Measurements from ENCODE around the gene ASB2.

Gene ASB2

DNA sequence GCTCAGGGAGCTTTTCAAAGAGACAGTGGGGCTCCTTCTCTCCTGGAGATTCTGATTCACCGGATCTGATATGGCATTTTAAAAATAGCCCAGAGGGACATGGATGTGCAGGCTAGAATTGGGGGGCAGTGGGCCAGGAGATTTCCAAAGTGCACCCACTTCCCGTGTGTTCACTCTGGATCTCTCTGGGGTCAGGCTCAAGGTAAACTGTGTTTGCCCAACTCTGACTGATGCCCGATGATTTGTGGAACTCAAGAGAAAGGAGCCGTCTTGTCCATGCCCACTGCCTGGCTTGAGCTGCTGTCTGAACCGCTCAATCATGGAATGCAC is 31.3 kb downstream of the ASB2 start:
- no peak for DNase-seq

DNA sequence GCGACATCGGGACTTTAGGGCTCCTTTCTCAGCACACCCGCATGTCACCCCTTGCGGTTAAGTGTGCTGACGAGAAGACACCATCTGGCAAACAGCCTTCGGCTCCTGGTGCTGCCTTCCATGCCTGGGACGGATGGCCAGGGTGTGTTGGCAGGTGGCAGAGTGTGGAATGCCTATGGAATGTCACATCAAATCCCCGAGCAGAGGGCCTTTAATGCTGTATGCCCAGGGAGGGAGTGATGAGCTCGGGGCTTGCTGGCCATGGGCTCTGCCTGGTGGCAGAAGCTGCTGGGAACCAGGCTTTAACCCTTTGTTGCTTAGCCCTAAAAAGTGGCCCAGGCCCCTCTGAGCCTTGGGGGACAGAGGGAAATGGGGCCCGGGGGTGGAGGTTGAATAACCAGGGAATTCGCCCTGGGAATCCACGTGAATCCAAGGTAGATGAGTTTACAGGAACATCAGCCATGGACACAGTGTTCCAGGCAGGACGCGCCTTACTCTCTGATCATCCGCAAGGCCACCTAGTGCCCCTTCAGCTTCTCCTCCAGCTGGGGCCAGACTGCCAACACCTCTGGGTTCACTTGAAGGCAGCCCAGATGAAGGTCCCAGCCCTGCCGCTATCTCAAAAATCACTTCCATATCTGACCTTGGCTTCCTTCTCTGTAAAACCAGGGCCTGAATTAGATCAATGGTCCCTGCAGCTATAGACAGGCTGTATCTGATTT is 31.9 kb downstream of the ASB2 start:
- DNase-seq, result no peak

DNA sequence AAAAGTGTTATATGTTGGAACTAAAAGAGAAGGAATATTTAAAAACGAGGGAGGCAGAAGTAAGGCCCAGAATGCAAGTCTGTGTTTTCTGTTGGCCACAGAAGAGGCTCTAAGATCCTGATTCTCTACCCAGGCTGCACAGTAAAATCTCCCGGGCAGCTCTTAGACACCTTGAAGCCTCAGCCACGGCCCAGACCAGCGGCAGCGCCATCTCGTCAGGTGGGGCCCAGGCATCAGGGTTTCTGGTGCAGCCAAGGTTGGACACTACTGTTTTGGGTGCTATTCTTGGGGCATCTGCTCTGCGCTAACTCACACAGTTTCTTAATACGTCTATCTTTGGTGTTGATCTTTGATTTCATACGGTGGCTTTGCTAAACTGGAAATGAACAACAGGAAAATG is 32.4 kb downstream of the ASB2 start:
- DNase-seq, result no peak

DNA sequence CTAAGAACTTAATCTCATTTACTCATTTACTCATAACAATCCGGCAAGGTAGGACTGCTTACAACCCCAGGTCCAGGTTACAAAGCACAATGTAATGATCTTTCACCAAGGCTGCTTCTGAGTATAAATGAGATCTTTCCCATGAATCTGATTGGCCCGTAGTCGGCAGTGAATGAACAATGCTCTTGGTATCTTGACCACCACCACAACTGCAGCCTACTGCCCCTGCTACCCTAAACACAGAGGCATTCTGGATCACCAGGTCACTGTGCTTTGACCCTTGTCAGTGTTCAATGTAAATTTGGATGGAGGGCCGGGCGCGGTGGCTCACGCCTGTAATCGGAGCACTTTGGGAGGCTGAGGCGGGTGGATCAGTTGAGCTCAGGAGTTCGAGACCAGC is 33.3 kb downstream of the ASB2 start:
- no peak for DNase-seq

DNA sequence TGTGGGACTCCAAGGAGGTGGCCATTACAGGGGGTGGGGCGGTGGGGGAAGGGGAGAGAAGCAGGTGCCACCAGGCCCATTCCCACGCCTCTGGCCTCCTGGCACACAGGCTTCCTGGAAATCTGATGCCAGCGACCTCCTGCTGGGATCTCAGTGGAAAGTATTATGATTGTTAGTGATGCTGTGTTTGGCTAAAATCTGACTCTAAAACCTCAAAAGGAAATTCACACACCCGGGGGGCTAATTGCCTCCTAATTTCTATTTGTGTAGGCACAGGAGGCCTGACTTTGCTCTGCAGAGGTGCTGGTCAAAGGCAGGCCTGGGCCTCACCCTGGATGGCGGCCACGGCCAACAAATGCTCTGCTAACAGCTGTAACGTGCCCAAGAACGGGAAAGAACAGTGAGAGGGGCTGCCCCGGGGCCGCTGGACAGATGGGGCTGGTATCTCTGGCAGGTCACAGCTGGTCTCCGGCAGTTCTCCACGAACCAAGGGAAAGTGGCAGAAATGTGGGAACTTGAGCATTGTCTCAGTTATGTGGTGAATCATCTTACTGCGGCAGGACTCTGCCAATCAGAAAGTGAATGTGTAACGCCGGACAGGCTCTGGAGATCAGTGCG is 35.0 kb downstream of the ASB2 start:
- no peak for DNase-seq

DNA sequence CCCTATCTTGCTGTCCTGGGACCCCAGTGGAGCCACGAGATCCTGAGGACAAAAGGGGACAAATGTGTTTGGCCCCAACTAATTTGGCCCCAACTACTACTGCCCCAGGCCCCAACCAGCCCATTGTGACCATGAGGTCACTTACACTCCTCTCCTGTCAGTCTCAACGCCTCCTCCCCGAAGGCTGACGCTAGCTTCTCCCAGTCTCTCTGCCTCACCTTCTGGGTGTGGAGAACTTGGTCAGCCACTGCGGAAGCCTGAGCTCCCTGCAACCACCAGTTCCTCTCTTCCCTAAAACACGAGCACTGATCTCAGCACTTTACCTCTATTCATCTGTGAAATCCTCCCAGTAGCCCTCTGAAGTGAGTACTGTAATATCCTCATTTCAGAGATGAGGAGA is 35.9 kb downstream of the ASB2 start:
- DNase-seq, result no peak

DNA sequence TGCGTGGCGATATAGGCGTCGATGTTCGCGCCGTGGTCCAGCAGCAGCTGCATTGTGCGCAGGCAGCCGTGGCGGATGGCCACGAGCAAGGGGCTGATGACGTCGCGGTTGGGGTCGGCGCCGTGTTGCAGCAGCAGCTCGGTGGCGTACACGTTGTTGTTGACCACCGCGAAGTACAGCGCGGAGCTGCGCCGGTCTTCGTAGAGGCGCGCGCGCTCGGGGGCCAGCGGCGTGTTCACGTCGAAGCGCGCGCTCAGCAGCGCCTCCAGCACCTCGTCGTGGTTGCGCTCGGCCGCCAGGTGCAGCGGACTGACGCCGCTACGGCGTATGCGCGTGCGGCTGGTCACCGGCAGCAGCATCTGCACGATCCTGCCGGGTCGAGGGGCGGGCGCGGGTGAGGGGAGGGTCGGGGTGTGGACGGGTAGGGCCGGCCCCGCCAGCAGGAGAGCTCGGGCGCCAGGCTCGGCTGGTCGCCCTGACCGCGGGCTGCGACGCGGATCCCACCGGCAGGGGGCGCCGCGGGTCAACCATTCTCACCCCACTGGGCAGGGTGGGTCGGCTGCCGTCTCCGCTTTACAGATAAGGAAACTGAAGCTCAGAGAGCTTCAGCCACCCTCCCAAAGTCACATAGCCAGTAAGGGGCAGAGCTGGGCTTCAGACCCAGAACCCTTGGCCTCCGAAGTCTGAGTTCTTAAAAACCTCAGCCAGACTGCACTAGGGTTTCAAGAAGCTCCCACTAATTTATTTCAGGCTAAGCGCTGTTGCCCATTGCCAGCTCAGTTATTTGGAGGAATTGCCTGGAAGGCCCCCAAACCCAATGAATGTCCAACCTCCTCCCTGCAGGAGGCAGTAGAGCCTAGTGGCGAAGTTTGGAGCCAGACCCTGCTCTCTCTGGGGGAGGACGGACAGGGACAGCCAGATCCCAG is 36.8 kb downstream of the ASB2 start:
- DNase-seq, result peak; percentile 66 to 76

DNA sequence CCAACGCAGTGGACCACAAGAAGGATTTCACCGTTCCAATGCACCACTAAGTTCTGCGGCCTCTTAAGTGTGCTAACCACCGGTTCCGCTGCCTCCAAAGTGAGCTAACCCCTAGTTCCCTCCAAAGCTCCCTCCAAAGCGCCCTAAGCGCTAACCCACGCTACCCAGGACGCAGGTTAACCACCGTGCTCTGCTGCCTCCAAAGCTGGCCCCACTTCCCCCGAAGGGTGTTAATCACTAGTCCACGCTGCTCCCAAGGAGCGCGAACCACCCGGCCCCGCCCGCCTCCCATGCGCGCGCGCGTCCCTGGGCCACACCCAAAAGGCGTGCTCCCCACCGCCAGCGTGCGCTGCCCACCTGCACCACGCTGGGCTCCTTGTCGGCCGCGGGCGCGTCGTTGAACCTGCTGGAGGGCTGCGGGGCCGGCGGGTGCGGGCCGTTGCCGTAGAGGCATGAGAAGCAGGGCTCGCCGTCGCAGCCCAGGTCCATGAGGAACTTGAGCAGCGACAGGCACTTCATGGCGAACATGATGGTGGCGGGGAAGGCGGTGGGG is 37.5 kb downstream of the ASB2 start:
- DNase-seq, result no peak

DNA sequence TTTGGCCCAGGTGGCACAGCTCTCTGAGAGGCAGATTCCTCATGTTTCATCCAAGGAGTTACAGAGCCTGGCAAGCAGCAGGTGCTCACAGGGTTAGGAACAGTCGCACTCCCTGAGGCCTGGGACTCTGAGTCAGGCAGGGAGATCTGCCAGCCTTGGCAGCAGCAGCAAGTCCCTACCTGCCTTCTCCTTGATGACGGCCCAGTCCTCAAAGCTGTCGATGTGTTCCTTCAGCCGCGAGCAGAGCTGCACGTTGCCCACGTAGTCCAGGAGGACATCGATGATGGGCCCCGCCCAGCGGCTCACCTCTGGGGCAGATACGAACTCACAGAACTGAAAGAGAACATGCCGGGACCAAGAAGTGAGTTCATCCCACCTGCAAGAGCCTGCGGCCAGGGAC is 38.9 kb downstream of the ASB2 start:
- DNase-seq, result no peak

DNA sequence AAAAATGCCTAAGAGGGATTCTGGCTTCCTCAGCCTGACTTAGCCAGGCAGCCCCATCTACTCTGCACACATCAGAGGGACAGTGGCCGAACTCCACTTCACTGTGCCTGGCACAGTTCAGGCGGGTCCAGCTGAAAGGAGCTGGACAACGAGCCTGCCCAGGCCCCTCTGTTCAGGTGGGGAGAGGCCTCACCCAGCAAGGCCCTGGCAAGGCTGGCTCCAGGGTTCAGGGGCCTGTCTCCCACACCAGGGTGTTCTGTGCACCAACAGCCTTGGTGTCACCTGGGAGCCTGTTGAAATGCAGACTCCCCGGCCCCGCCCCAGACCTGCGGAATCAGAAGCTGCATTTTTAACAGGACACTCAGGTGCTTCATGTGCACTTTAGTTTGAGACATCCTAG is 39.4 kb downstream of the ASB2 start:
- DNase-seq, result no peak

DNA sequence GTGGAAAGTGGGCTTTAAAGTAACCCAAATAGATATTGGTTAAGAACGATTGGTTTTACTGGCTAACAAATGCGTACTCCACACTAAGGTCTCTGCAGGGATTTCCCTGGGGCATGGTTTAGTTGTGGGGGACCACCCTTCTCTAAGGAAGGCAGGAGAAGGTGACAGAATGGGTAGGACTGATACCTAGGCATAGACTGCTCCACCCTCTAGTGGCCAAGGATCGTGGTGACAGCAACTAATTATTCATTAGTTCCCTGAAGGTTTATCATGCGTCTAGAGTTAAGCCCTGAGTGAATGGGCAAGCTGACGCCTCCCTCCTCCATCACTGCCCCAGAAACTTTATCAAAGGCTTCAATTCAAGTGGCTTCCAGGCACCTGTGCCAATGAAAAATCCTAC is 40.1 kb downstream of the ASB2 start:
- no peak for DNase-seq

DNA sequence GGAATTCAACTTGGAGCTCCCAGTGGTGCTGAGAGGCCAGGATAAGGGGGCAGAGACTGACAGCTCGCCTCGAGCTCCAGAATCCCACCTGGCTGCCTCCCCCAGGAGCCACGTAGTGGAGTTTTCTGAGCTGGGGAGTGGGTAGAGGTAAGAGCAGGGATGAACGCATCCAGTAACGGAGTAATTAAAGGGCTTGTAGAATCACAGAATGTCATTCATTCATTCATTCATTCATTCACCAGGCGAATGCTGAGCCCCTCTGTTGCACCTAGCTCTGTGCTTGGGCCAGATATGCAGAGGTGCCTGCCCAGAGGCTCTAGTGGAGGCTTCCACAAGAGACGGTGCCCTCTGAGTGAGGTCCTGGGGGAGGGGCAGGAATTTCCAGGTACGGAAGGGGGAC is 41.2 kb downstream of the ASB2 start:
- no peak for DNase-seq

DNA sequence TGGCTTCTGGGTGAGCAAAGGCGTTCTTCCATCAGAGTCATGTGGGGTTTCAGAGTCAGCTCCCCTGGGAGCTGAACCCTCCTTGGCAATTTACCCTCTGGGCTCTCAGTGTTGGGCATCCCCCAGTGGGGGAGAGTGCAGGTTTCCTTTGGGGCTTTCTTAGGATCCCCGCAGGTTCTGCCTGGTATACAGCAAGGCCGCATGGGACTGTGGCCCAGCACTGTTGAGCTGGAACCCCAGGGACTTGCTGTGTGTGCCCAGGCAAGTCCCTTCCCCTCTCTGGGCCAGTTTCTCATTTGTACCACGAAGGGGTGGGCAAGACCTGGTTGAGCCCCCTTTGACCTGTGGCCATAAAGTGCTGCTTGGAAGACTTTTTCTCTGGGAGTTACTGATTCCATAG is 43.7 kb downstream of the ASB2 start:
- DNase-seq, result no peak

DNA sequence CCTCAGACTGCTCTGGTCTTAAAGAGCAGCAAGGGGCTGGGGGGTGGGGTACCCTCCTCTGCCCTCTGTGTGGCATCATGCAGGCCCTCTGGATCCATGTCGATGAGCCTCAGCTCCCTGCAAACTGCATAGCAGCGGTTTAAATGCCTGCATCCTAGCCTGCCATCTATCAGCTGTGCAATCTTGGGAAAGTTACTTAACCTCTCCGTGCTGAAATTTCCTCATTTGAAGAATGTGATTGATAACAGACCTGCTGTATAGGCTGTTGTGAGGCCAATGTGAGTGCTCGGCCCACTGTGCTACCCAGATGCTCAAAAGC is 45.4 kb downstream of the ASB2 start:
- no peak for DNase-seq

DNA sequence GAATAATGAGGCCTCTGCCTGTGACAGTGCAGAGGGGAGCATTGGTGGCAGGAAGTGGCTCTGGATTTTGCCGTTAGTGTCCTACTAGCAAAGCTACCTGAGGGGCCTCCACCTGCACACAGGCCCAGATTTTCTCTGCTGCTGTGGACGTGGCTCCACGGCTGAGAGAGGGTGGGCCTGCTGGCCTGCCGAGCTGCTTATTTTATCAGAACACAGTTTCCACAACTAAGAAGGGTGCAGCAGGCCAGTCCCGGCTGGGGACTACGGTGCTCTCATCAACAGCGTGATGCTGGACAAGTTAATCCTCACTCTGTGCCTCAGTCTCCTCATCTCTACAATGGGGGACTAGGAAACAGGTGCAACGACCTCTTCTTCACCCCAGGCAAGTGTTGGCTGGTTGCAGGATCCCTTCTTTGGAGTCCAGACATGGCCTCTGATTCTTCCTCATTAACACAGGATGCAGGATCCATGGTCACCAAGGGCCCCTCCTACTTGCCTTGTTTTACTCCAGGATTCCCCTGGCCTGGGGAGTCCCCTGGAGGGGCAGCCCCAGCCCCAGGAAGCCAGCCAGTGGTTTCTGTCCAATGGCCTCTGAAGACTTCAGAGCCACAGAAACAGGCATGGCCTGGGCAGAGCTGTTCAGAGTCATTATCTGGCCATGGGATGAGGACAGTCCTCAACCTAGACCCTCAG is 45.9 kb downstream of the ASB2 start:
- no peak for DNase-seq

DNA sequence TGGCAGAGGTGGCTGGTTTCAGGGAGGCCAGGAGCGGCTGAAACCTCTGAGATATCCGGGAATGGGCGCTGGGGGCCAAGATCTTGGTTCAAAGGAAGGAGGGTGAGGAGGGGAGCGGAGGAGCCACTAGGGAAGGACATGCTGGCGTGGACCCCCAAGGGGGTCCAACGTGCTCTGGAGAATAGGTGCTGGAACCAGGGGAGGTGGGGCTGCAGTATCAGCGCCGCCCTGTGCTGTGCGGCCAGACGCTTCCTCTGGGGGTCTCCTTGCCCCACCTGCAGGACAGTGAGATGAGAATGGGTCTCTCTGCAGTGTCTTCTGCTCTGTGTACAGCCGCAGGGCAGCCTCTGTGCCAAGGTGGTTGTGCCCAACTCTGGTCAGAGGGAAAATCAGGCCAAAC is 46.7 kb downstream of the ASB2 start:
- no peak for DNase-seq

DNA sequence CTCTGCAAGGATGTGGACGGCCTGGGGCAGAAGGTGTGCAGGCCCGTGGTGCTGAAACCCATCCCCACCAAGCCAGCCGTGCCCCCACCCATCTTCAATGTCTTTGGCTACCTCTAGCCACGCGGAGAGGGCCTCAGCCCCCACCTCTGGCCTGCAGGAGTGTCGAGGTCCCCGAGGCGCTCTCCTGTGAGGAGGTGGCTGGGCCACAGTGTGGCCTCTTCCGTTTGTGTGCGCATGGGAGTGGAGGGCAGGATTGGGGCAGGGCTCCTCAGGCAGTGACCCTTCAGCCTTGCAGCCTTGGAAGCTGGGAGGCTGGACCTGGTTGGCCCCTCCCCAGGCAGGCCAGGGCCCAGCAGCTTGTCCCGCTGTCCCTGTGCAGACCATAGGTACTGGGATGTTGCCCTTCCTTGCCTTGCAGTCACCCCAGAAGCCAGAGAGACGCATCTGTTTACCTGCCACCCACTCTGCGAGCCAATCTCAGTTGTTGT is 47.3 kb downstream of the ASB2 start:
- DNase-seq, result no peak

DNA sequence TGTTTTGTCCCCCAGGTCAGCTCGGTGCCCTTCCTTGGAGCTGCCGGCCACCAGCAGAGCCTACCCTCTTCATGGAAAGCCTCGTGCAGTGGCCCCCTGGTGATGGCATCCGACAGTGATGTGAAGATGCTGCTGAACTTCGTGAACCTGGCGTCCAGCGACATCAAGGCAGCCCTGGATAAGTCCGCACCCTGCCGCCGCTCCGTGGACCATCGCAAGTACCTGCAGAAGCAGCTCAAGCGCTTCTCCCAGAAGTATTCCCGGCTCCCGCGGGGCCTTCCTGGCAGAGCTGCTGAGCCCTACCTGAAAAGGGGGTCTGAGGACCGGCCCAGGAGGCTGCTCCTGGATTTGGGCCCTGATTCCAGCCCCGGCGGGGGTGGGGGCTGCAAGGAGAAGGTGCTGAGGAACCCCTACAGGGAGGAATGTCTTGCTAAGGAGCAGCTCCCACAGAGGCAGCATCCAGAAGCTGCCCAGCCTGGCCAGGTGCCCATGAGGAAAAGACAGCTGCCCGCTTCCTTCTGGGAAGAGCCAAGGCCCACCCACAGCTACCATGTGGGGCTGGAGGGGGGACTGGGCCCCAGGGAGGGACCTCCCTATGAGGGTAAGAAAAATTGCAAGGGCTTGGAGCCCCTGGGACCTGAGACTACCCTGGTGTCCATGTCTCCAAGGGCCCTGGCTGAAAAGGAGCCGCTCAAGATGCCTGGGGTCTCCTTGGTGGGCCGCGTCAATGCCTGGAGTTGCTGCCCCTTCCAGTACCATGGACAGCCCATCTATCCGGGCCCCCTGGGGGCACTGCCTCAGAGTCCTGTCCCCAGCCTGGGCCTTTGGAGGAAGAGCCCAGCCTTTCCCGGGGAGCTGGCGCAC is 48.0 kb downstream of the ASB2 start:
- no peak for DNase-seq

DNA sequence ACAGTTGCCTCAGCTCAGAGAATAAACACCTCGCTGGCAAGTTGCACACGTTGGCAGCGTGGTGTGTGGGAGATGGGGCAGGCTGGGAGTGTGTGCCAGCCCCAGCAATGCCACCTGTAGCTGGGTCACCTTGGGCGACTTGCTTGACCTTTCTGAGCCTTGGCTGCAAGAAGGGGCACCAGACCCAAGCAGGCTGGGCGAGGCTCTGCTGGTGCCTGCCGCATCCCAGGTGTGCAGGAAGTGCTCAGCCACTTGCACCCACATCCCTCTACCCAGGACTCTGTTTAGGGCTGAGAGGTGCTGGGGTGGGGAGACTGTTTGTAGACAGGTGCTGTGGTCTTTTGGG is 48.6 kb downstream of the ASB2 start:
- DNase-seq, result no peak

DNA sequence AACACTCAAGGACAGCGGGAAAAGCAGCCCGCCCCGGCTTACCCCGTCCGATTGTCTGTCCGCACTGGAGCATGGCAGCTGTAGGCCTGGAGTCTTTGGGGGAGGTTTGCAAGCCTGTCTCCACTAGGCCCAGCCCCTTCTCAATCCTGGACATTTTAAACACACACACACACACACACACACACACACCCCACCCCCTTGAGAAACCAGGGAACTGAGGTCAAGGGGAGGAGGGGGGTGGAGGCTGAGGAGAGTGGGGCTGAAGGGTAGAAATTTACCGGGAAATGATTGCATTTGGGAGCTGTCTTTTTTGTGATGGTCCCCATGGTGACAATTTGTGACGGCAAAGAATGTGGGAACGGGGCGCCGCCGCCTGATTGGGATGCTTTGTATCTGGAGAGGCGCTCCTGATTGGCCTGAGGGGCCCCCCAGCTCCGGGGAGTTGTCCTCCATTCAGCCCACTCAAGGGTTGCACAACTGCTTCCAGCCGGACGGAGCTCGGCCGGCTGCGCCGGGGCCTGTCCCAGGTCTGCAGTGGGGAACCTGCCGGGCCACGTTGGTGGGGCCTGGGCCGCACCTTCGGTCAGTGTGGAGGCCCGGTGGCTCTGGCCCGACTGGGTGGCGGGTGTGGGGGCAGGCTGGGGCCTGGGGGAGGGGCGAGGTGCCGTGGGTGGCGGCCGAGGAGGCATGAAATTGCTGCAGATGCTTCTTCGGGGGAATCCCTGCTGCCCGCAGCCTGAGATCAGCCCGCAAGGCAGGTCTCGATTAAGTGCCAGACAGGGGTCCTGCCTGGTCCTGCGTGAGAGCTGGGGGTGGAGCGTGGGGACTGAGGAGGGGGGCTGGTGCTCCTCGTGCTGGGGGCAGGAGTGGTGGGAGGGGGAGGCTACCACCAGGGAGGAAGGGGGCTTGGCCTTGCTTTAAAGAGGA is 49.2 kb downstream of the ASB2 start, which contains the start of gene FAM181A:
TSS of gene FAM181A (plus strand) at position 472 of the 927 bp plus-strand sequence. CDS start 942 bp downstream, outside the sequence.
- DNase-seq, result no peak

Measured in NCI-H1930 (cell line).